Stomach (tissue), 9 donors: Measurements from ENCODE around the gene ALG9. TPM values are rescaled to one million over a fixed set of nuclear protein-coding genes. Genes with fewer than 3 reads are reported as not detected.

Source experiments
- DNase-seq, 2 donors: peaks; one replicate each; pipeline versions ENCODE4 v3.0.0 to v3.0.0-alpha.2; 2013 to 2019
- H3K27ac ChIP-seq, 5 donors: fragments of 200-600 bp in 4 of 5; sonication (generic) in 4 of 5; one replicate each; pipeline ENCODE4 v1.5.1; 2013 to 2019; ENCODE audit warnings: mild to moderate bottlenecking in 1 of 5, moderate library complexity in 1 of 5
- H3K27me3 ChIP-seq, 3 donors: fragments of 200-600 bp; sonication (generic); one replicate each; pipeline ENCODE4 v1.5.1; 2017 to 2019; ENCODE audit warnings: mixed run types in 1 of 3
- H3K36me3 ChIP-seq, 4 donors: fragments of 200-600 bp; sonication (generic); 1 replicate in 3 of 4; 2 replicates in 1 of 4; pipeline ENCODE4 v1.5.1; 2016 to 2019
- H3K4me1 ChIP-seq, 4 donors: fragments of 200-600 bp; sonication (generic); one replicate each; pipeline ENCODE4 v1.5.1; 2016 to 2019
- H3K4me3 ChIP-seq, 4 donors: fragments of 200-600 bp; sonication (generic) in 3 of 4; one replicate each; pipeline ENCODE4 v1.5.1; 2016 to 2019; ENCODE audit warnings: mild to moderate bottlenecking in 1 of 4
- H3K9me3 ChIP-seq, 4 donors: fragments of 200-600 bp; sonication (generic); one replicate each; pipeline ENCODE4 v1.5.1; 2016 to 2019
- CTCF ChIP-seq, 7 experiments: fragments of 450-650 bp in 4 of 7; fragments of 200-600 bp in 3 of 7; sonication (generic) in 3 of 7; IDR thresholded peaks; one replicate each; pipeline ENCODE4 v1.5.1; 2016 to 2019; ENCODE audit warnings: antibody characterized with exemption in 7 of 7, control low read depth in 2 of 7, mild to moderate bottlenecking in 1 of 7
- EP300 ChIP-seq: sonication (generic); formaldehyde crosslinking; IDR thresholded peaks from one replicate; pipeline ENCODE4 v1.6.1; 2017; ENCODE audit warnings: antibody characterized with exemption
- POLR2A ChIP-seq, 4 donors: fragments of 450-650 bp; IDR thresholded peaks; one replicate each; pipeline ENCODE4 v1.6.1; 2016; ENCODE audit warnings: antibody characterized with exemption in 4 of 4, control low read depth in 2 of 4, mild to moderate bottlenecking in 1 of 4, moderate library complexity in 1 of 4
- POLR2AphosphoS5 ChIP-seq, 3 donors: sonication (generic); formaldehyde crosslinking; IDR thresholded peaks; one replicate each; pipeline ENCODE4 v1.6.1; 2016; ENCODE audit warnings: antibody characterized with exemption in 3 of 3
- WGBS, 5 donors: extraction: QIAGEN DNeasy Blood & Tissue Kit in 3 of 5; methylation state at CpG; one replicate each; pipeline versions ENCODE4 v1.1.5 to v1.1.7; 2013 to 2018; 5-methylcytosine and 5-hydroxymethylcytosine counted together
- intact Hi-C: fragments of 100-400 bp; cut with DNase I; formaldehyde crosslinking; loops from one replicate; pipeline ENCODE4 v1.15.1; 2023; ENCODE audit warnings: low total_unique reads
- polyA plus RNA-seq, 3 donors: library from polyadenylated mRNA; stranded (reverse); fragments of 200-250 nt; gene quantifications; one replicate each; pipeline ENCODE4 v1.2.3, GENCODE V29; 2013
- total RNA-seq, 5 donors: library from RNA; depleted of rRNA; stranded (reverse); fragments of >200 nt; gene quantifications; one replicate each; pipeline versions ENCODE4 v1.1.0 to v1.2.3, GENCODE V29; 2014 to 2016
- donor health status: healthy with polysubstance abuse.
- donor health status: Bipolar disorder and iron deficiency.
- donor health status: healthy.

ALG9 gene
- total and polyA plus RNA-seq, 8 donors: 11.9 to 53.7 (median 25.5) TPM

- H3K4me1 ChIP-seq: peaks cover 8 to 46% (median 22%) of the 10 kb centered on the region in 4 donors
- no peaks in the 10 kb centered on the region for H3K9me3 ChIP-seq
- intact Hi-C loops: no loop called here
- H3K27ac ChIP-seq: peak overlapping the region in 4 of 5 donors; percentile 21 to 54 (median 38)
- peaks cover 54 to 92% (median 89%) of the 10 kb centered on the region in 4 donors for H3K36me3 ChIP-seq
- H3K27me3 ChIP-seq: no peaks in the 10 kb centered on the region
- TF ChIP-seq POLR2AphosphoS5 (IDR thresholded peaks at IDR 0.05) (no peak), CTCF (IDR thresholded peaks at IDR 0.05) (no peak), EP300 (no peak), POLR2A (IDR thresholded peaks at IDR 0.05) (no peak)
- no peak overlapping the region for H3K4me3 ChIP-seq
- DNase-seq: peak in 1 of 2 donors; percentile 17
- 52 to 71% (median 60%) methylated on average over 5 of the region's 5 CpGs for WGBS, 5 donors
These were observed 111.5 kb downstream of the ALG9 start for GRCh38 chr11:111759778-111760407.

- Histone ChIP-seq H3K4me1 (peaks cover 4 to 41% (median 19%) of the 10 kb centered on the region in 4 donors), H3K27ac (peak overlapping the region in 4 of 5 donors; percentile 21 to 54 (median 38)), H3K4me3 (no peak overlapping the region), H3K9me3 (no peaks in the 10 kb centered on the region), H3K36me3 (peaks cover 55 to 97% (median 94%) of the 10 kb centered on the region in 4 donors), H3K27me3 (no peaks in the 10 kb centered on the region)
- intact Hi-C loops: no loop called here
- peak in 1 of 2 donors; percentile 26 for DNase-seq
- no peak for TF ChIP-seq POLR2AphosphoS5 (IDR thresholded peaks at IDR 0.05)
- no peak for TF ChIP-seq CTCF (IDR thresholded peaks at IDR 0.05)
- TF ChIP-seq EP300: no peak
- no peak for TF ChIP-seq POLR2A (IDR thresholded peaks at IDR 0.05)
These were observed 112.0 kb downstream of the ALG9 start for GRCh38 chr11:111759376-111759775.

GRCh38 chr11:111756097-111756496 is 115.3 kb downstream of the ALG9 start:
- H3K27ac ChIP-seq: peak overlapping the region in 1 of 5 donors; percentile 11
- H3K9me3 ChIP-seq: no peaks in the 10 kb centered on the region
- no peak overlapping the region for H3K4me3 ChIP-seq
- peaks cover 0 to 14% (median 4%) of the 10 kb centered on the region in 4 donors for H3K4me1 ChIP-seq
- no peak for TF ChIP-seq POLR2A (IDR thresholded peaks at IDR 0.05)
- H3K36me3 ChIP-seq: peaks cover 61 to 100% (median 98%) of the 10 kb centered on the region in 4 donors
- 82 to 96% (median 92%) methylated on average over 6 of the region's 6 CpGs for WGBS, 5 donors
- H3K27me3 ChIP-seq: no peaks in the 10 kb centered on the region
- intact Hi-C loops: no loop called here
- no peak for DNase-seq

- Histone ChIP-seq H3K4me3 (no peak overlapping the region), H3K36me3 (peaks cover 35 to 100% (median 95%) of the 10 kb centered on the region in 4 donors), H3K4me1 (peaks cover 0 to 22% (median 7%) of the 10 kb centered on the region in 4 donors), H3K27me3 (no peaks in the 10 kb centered on the region), H3K9me3 (no peaks in the 10 kb centered on the region), H3K27ac (no peak overlapping the region)
- DNase-seq: no peak
- TF ChIP-seq POLR2AphosphoS5 (IDR thresholded peaks at IDR 0.05) (no peak), POLR2A (IDR thresholded peaks at IDR 0.05) (no peak), EP300 (no peak), CTCF (IDR thresholded peaks at IDR 0.05) (no peak)
- intact Hi-C loops: no loop called here
These were observed 121.7 kb downstream of the ALG9 start for GRCh38 chr11:111749646-111750045.
